Measurements from ENCODE around the gene TRPM8.

GRCh38 chr2:234026693-234027254 is 109.6 kb downstream of the TRPM8 start:
- TF ChIP-seq POLR2A (IDR thresholded peaks at IDR 0.05) = no peak
- no peak for TF ChIP-seq CTCF (IDR thresholded peaks at IDR 0.05)

All from stomach (tissue), 4 donors.